Neural cell (in vitro differentiated cells): ENCODE data around the gene MYOCD. TPM values are rescaled to one million over a fixed set of nuclear protein-coding genes. Genes with fewer than 3 reads are reported as not detected.

Experiments
- H2AFZ ChIP-seq: fragments of 200-600, 300-800 bp; sonication (generic), shearing (Covaris generic); 2 replicates; pipeline ENCODE4 v1.6.0; 2014; ENCODE audit warnings: low read depth, mild to moderate bottlenecking, antibody characterized with exemption, low read length, moderate library complexity
- H3F3A ChIP-seq: fragments of 200-600 bp; shearing (Covaris generic); 2 replicates; pipeline ENCODE4 v1.6.1; 2016; ENCODE audit warnings: mild to moderate bottlenecking, moderate library complexity, mixed read lengths, antibody characterized with exemption, low read length; ENCODE audit not compliant: insufficient read depth, poor library complexity, severe bottlenecking
- H3K27ac ChIP-seq: fragments of 200-600, 300-800 bp; sonication (generic), shearing (Covaris generic); 2 replicates; pipeline ENCODE4 v1.5.1; 2014; ENCODE audit warnings: mild to moderate bottlenecking, low read length, moderate library complexity
- H3K27me3 ChIP-seq: fragments of 300-800, 200-600 bp; sonication (generic), shearing (Covaris generic); 2 replicates; pipeline ENCODE4 v1.6.0; 2014; ENCODE audit warnings: mild to moderate bottlenecking, low read depth, low read length, moderate library complexity; ENCODE audit not compliant: insufficient read depth
- H3K36me3 ChIP-seq: fragments of 300-800, 200-600 bp; sonication (generic), shearing (Covaris generic); 2 replicates; pipeline ENCODE4 v1.5.1; 2014; ENCODE audit warnings: mild to moderate bottlenecking, antibody characterized with exemption, low read length, moderate library complexity; ENCODE audit not compliant: insufficient read depth
- H3K4me2 ChIP-seq: fragments of 300-800, 200-600 bp; sonication (generic), shearing (Covaris generic); 2 replicates; pipeline ENCODE4 v1.6.0; 2014; ENCODE audit warnings: mild to moderate bottlenecking, low read length
- H3K4me3 ChIP-seq: fragments of 300-800, 200-600 bp; sonication (generic), shearing (Covaris generic); 2 replicates; pipeline ENCODE4 v1.5.1; 2014; ENCODE audit warnings: mild to moderate bottlenecking, low read length, moderate library complexity
- H3K79me2 ChIP-seq: fragments of 200-600 bp; shearing (Covaris generic); replicated peaks from 2 replicates; pipeline ENCODE4 v1.6.0; 2014; ENCODE audit warnings: mild to moderate bottlenecking, low read length, moderate library complexity; ENCODE audit not compliant: insufficient read depth
- H3K9ac ChIP-seq: fragments of 300-800, 200-600 bp; sonication (generic), shearing (Covaris generic); 2 replicates; pipeline ENCODE4 v1.6.1; 2016; ENCODE audit warnings: mild to moderate bottlenecking, low read length, mixed read lengths
- H3K9me2 ChIP-seq: fragments of 200-600 bp; shearing (Covaris generic); 2 replicates; pipeline ENCODE4 v1.6.1; 2016; ENCODE audit warnings: mild to moderate bottlenecking, low read length, mixed read lengths; ENCODE audit not compliant: insufficient read depth
- H3K9me3 ChIP-seq: fragments of 200-600, 300-800 bp; sonication (generic), shearing (Covaris generic); 2 replicates; pipeline ENCODE4 v1.6.1; 2016; ENCODE audit warnings: mild to moderate bottlenecking, mixed run types, low read length, moderate library complexity, mixed read lengths
- H4K20me1 ChIP-seq: fragments of 200-600 bp; shearing (Covaris generic); 2 replicates; pipeline ENCODE4 v1.6.1; 2016; ENCODE audit warnings: mild to moderate bottlenecking, mixed run types; ENCODE audit not compliant: insufficient read depth
- CTCF ChIP-seq: fragments of 450-650 bp; IDR thresholded peaks from 2 replicates; pipeline ENCODE4 v1.5.1; 2014; ENCODE audit warnings: antibody characterized with exemption, mild to moderate bottlenecking, moderate library complexity; ENCODE audit not compliant: poor library complexity, severe bottlenecking
- EP300 ChIP-seq: fragments of 450-650 bp; conservative IDR thresholded peaks from 2 replicates; pipeline ENCODE4 v1.6.1; 2014; ENCODE audit warnings: antibody characterized with exemption, mild to moderate bottlenecking, moderate library complexity; ENCODE audit not compliant: poor library complexity, severe bottlenecking
- EZH2 ChIP-seq: fragments of 200-600, 300-800 bp; shearing (Covaris generic), sonication (generic); IDR thresholded peaks from 2 replicates; pipeline ENCODE4 v1.6.1; 2014; ENCODE audit warnings: antibody characterized with exemption, low read length, borderline replicate concordance, mild to moderate bottlenecking; ENCODE audit not compliant: insufficient read depth, poor library complexity, severe bottlenecking
- MXI1 ChIP-seq: fragments of 450-650 bp; conservative IDR thresholded peaks from 2 replicates; pipeline ENCODE4 v1.6.1; 2014; ENCODE audit warnings: antibody characterized with exemption, mild to moderate bottlenecking; ENCODE audit not compliant: poor library complexity, severe bottlenecking
- POLR2AphosphoS5 ChIP-seq: IDR thresholded peaks from 2 replicates; pipeline ENCODE4 v1.6.1; 2012
- RAD21 ChIP-seq: fragments of 450-650 bp; conservative IDR thresholded peaks from 2 replicates; pipeline ENCODE4 v1.6.1; 2014; ENCODE audit warnings: antibody characterized with exemption, mild to moderate bottlenecking, moderate library complexity
- REST ChIP-seq: IDR thresholded peaks from 2 replicates; pipeline ENCODE4 v1.6.1; 2012; ENCODE audit warnings: borderline replicate concordance
- SMC3 ChIP-seq: fragments of 450-650 bp; conservative IDR thresholded peaks from 2 replicates; pipeline ENCODE4 v1.6.1; 2014; ENCODE audit warnings: antibody characterized with exemption, mild to moderate bottlenecking, moderate library complexity; ENCODE audit not compliant: poor library complexity
- TAF1 ChIP-seq: IDR thresholded peaks from 2 replicates; pipeline ENCODE4 v1.6.1; 2012; ENCODE audit warnings: low read depth
- polyA plus RNA-seq: library from polyadenylated mRNA; depleted of rRNA; stranded (reverse); fragments of >200 nt; gene quantifications from 2 replicates; pipeline ENCODE4 v1.2.3, GENCODE V29; 2014

The MYOCD gene
- polyA plus RNA-seq, 1 donor from 2014 or later, result not detected

- Histone ChIP-seq H3K27me3 (no peaks in the 10 kb centered on the region), H3K9me2 (no peaks in the 10 kb centered on the region), H3K9me3 (no peaks in the 10 kb centered on the region), H4K20me1 (no peaks in the 10 kb centered on the region), H3K4me2 (no peak overlapping the region), H3K79me2 (no peaks in the 10 kb centered on the region), H3K36me3 (no peaks in the 10 kb centered on the region), H2AFZ (no peak overlapping the region), H3K27ac (no peak overlapping the region), H3F3A (no peaks in the 10 kb centered on the region), H3K4me3 (no peak overlapping the region), H3K9ac (no peak overlapping the region)
- TF ChIP-seq EP300 (no peak), SMC3 (no peak), EZH2 (no peak), RAD21 (no peak), POLR2AphosphoS5 (no peak), TAF1 (no peak), MXI1 (no peak), CTCF (no peak), REST (no peak)
Measured at GRCh38 chr17:12736526-12736925, 70.8 kb downstream of the MYOCD start.

- Histone ChIP-seq H3K79me2 (no peaks in the 10 kb centered on the region), H3K9me2 (no peaks in the 10 kb centered on the region), H3K4me2 (no peak overlapping the region), H4K20me1 (no peaks in the 10 kb centered on the region), H3F3A (no peaks in the 10 kb centered on the region), H3K9ac (no peak overlapping the region), H3K9me3 (no peaks in the 10 kb centered on the region), H3K27ac (peak overlapping the region; percentile 15), H2AFZ (no peak overlapping the region), H3K36me3 (no peaks in the 10 kb centered on the region), H3K4me3 (no peak overlapping the region), H3K27me3 (no peaks in the 10 kb centered on the region)
- no peak for TF ChIP-seq POLR2AphosphoS5
- no peak for TF ChIP-seq CTCF
- peak; percentile 76 for TF ChIP-seq EP300
- TF ChIP-seq EZH2, result no peak
Measured at GRCh38 chr17:12737740-12738469, 72.2 kb downstream of the MYOCD start.
